ENCODE measurements around the gene CSNK1A1.
A peak's percentile ranks its signal among the peaks of the same experiment; 100 is the strongest.

CSNK1A1 gene

GRCh38 chr5:149488645-149489306, 62.5 kb downstream of the CSNK1A1 start:
- H3K9me3 ChIP-seq, result no peaks in the 10 kb centered on the region
- peaks cover 7% of the 10 kb centered on the region for H3K27me3 ChIP-seq
- H3K4me1 ChIP-seq, result peaks cover 4% of the 10 kb centered on the region; the same call in 1 of the 2 replicates
- peaks cover 5% of the 10 kb centered on the region for H3K36me3 ChIP-seq
- DNase-seq, result no peak
- TF ChIP-seq CTCF (IDR thresholded peaks at IDR 0.05; ENCODE audit: low read depth, low read length), result no peak
- no peak overlapping the region for H3K4me3 ChIP-seq (ENCODE audit: low read depth, low read length)

GRCh38 chr5:149487672-149488071, 63.6 kb downstream of the CSNK1A1 start:
- DNase-seq, result no peak
- peaks cover 4% of the 10 kb centered on the region; the same call in 1 of the 2 replicates for H3K4me1 ChIP-seq
- H3K36me3 ChIP-seq, result no peaks in the 10 kb centered on the region
- TF ChIP-seq CTCF (IDR thresholded peaks at IDR 0.05; ENCODE audit: low read depth, low read length), result no peak
- H3K27me3 ChIP-seq, result peaks cover 7% of the 10 kb centered on the region
- no peak overlapping the region for H3K4me3 ChIP-seq (ENCODE audit: low read depth, low read length)
- no peaks in the 10 kb centered on the region for H3K9me3 ChIP-seq

- H3K27me3 ChIP-seq, result peaks cover 7% of the 10 kb centered on the region
- peaks cover 4% of the 10 kb centered on the region; the same call in 1 of the 2 replicates for H3K4me1 ChIP-seq
- no peak for TF ChIP-seq CTCF (IDR thresholded peaks at IDR 0.05; ENCODE audit: low read depth, low read length)
- no peaks in the 10 kb centered on the region for H3K36me3 ChIP-seq
- no peak for DNase-seq
- no peaks in the 10 kb centered on the region for H3K9me3 ChIP-seq
- H3K4me3 ChIP-seq (ENCODE audit: low read depth, low read length), result no peak overlapping the region
Observed at GRCh38 chr5:149486726-149487635, 64.3 kb downstream of the CSNK1A1 start.

- no peaks in the 10 kb centered on the region for H3K9me3 ChIP-seq
- H3K4me3 ChIP-seq (ENCODE audit: low read depth, low read length), result no peak overlapping the region
- TF ChIP-seq CTCF (IDR thresholded peaks at IDR 0.05; ENCODE audit: low read depth, low read length), result no peak
- DNase-seq, result peak; percentile 49
- H3K36me3 ChIP-seq, result no peaks in the 10 kb centered on the region
- peaks cover 4% of the 10 kb centered on the region; the same call in 1 of the 2 replicates for H3K4me1 ChIP-seq
- peaks cover 7% of the 10 kb centered on the region for H3K27me3 ChIP-seq
Observed at GRCh38 chr5:149485655-149486615, 65.3 kb downstream of the CSNK1A1 start.

GRCh38 chr5:149481485-149481884, 69.8 kb downstream of the CSNK1A1 start:
- Histone ChIP-seq H3K9me3 (no peaks in the 10 kb centered on the region), H3K4me1 (no peaks in the 10 kb centered on the region), H3K36me3 (no peaks in the 10 kb centered on the region), H3K4me3 (ENCODE audit: low read depth, low read length) (no peak overlapping the region), H3K27me3 (no peaks in the 10 kb centered on the region)
- no peak for DNase-seq
- TF ChIP-seq CTCF (IDR thresholded peaks at IDR 0.05; ENCODE audit: low read depth, low read length), result no peak
